ENCODE data around the gene MPND. TPM values are rescaled to one million over a fixed set of nuclear protein-coding genes. Genes with fewer than 3 reads are reported as not detected.

Gene MPND
- total RNA-seq, 4 donors from 2014 or later: 5.3 to 9.2 (median 7.6) TPM

- TF ChIP-seq CTCF (IDR thresholded peaks at IDR 0.05) (no peak), EP300 (IDR thresholded peaks at IDR 0.05) (no peak), POLR2AphosphoS5 (IDR thresholded peaks at IDR 0.05) (no peak), POLR2A (IDR thresholded peaks at IDR 0.05; ENCODE audit: low read depth) (no peak)
- Histone ChIP-seq H3K27ac (replicated peaks in 1 of 4) (no peak overlapping the region), H3K27me3 (no peaks in the 10 kb centered on the region), H3K4me3 (no peak overlapping the region), H3K9me3 (no peaks in the 10 kb centered on the region), H3K36me3 (peaks cover 0 to 28% (median 10%) of the 10 kb centered on the region in 4 donors), H3K4me1 (peaks cover 0 to 3% (median under 1%) of the 10 kb centered on the region in 4 donors)
- intact Hi-C loops (cut with DNase I): no loop called here
- no peak for DNase-seq (ENCODE audit: extremely low spot score)
- 92% methylated on average over 21 of the region's 23 CpGs for WGBS
Observed at GRCh38 chr19:4409123-4409933, 66.0 kb downstream of the MPND start.

Other genes with a start within 250 kb of the MPND start
- gene MAP2K2, start 219.4 kb upstream of the MPND start, total RNA-seq: 100 to 1,000 TPM in 2 of 4 donors, 10 to 100 TPM in 2; 59.0 to 145 (median 101) TPM
- not detected for gene CREB3L3, start 189.9 kb upstream of the MPND start, total RNA-seq
- 10 to 100 TPM; 16.0 to 24.1 (median 19.9) TPM for gene SIRT6, start 161.0 kb upstream of the MPND start, total RNA-seq
- gene ANKRD24, start 160.9 kb upstream of the MPND start, total RNA-seq: 1 to 10 TPM in 2 of 4 donors, under 1 TPM in 2; 0.32 to 2.5 (median 0.96) TPM
- gene EBI3, start 114.0 kb upstream of the MPND start, total RNA-seq: 1 to 10 TPM; 1.1 to 6.6 (median 1.9) TPM
- gene YJU2, start 96.5 kb upstream of the MPND start, total RNA-seq: 10 to 100 TPM; 17.0 to 29.1 (median 26.4) TPM
- gene SHD, start 64.3 kb upstream of the MPND start, total RNA-seq: not detected
- not detected for gene TMIGD2, start 41.2 kb upstream of the MPND start, total RNA-seq
- gene FSD1, start 39.0 kb upstream of the MPND start, total RNA-seq: under 1 TPM in 2 of 4 donors, not detected in 2; 0.29 to 0.50 TPM
- gene STAP2, start 4.7 kb upstream of the MPND start, total RNA-seq: 1 to 10 TPM in 2 of 4 donors, under 1 TPM in 1, not detected in 1; 0.52 to 3.3 (median 1.7) TPM
- 10 to 100 TPM; 49.4 to 77.2 (median 59.5) TPM for gene SH3GL1, start 57.0 kb downstream of the MPND start, total RNA-seq
- 10 to 100 TPM in 1 of 4 donors, 1 to 10 TPM in 3; 4.6 to 14.6 (median 7.6) TPM for gene CHAF1A, start 59.1 kb downstream of the MPND start, total RNA-seq
- gene UBXN6, start 114.2 kb downstream of the MPND start, total RNA-seq: 100 to 1,000 TPM in 2 of 4 donors, 10 to 100 TPM in 2; 65.2 to 190 (median 98.8) TPM
- 10 to 100 TPM; 30.5 to 72.3 (median 45.5) TPM for gene HDGFL2, start 128.7 kb downstream of the MPND start, total RNA-seq
- 100 to 1,000 TPM in 2 of 4 donors, 10 to 100 TPM in 2; 45.7 to 134 (median 91.1) TPM for gene PLIN4, start 174.9 kb downstream of the MPND start, total RNA-seq
- 10 to 100 TPM in 1 of 4 donors, 1 to 10 TPM in 3; 7.9 to 11.9 (median 9.1) TPM for gene PLIN5, start 191.7 kb downstream of the MPND start, total RNA-seq
- gene LRG1, start 196.5 kb downstream of the MPND start, total RNA-seq: 1 to 10 TPM in 2 of 4 donors, under 1 TPM in 2; 0.17 to 9.4 (median 0.79) TPM
- gene SEMA6B, start 216.1 kb downstream of the MPND start, total RNA-seq: 10 to 100 TPM in 2 of 4 donors, 1 to 10 TPM in 2; 3.7 to 22.5 (median 14.2) TPM

Measured in esophagus muscularis mucosa (tissue), 4 donors.